Retinal pigment epithelial cell (primary cell): ENCODE results near the gene MAB21L1.
A peak's percentile ranks its signal among the peaks of the same experiment; 100 is the strongest.

Experiments used
- DNase-seq: peaks from one replicate; pipeline ENCODE4 v3.0.0-alpha.2; 2010; ENCODE audit warnings: low read depth
- H3K4me3 ChIP-seq: 2 replicates; pipeline ENCODE4 v1.5.1; 2011; ENCODE audit warnings: mild to moderate bottlenecking, low read length, control low read depth, moderate library complexity
- TF ChIP-seq, protein P1 (sequence below): conservative IDR thresholded peaks from 2 replicates; pipeline ENCODE4 v1.5.1; 2011; ENCODE audit warnings: low read depth, low read length, control low read depth, inconsistent platforms

The MAB21L1 gene

DNA sequence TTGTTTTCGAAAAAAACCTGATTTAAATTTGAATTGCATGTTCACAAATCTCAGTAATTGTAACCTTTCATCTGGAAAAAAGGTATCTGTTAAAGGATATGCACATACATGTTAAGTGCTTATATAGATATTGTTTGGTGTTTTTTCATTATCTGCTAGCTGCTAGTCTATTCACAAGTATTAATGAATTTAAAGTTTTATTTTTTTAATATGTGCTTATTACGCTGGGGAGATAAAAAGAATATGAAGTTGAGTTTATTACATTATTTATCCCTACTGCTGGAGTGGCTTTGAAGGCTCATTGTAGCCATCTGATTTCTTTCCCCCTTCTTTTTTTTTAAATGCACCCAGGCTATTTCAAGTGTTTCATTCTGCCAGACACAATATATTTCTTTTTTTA, 3.9 kb upstream of the MAB21L1 start:
- TF ChIP-seq, protein P1, sequence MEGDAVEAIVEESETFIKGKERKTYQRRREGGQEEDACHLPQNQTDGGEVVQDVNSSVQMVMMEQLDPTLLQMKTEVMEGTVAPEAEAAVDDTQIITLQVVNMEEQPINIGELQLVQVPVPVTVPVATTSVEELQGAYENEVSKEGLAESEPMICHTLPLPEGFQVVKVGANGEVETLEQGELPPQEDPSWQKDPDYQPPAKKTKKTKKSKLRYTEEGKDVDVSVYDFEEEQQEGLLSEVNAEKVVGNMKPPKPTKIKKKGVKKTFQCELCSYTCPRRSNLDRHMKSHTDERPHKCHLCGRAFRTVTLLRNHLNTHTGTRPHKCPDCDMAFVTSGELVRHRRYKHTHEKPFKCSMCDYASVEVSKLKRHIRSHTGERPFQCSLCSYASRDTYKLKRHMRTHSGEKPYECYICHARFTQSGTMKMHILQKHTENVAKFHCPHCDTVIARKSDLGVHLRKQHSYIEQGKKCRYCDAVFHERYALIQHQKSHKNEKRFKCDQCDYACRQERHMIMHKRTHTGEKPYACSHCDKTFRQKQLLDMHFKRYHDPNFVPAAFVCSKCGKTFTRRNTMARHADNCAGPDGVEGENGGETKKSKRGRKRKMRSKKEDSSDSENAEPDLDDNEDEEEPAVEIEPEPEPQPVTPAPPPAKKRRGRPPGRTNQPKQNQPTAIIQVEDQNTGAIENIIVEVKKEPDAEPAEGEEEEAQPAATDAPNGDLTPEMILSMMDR = no peak
- peak overlapping the region; percentile 96 for H3K4me3 ChIP-seq
- DNase-seq = no peak

DNA sequence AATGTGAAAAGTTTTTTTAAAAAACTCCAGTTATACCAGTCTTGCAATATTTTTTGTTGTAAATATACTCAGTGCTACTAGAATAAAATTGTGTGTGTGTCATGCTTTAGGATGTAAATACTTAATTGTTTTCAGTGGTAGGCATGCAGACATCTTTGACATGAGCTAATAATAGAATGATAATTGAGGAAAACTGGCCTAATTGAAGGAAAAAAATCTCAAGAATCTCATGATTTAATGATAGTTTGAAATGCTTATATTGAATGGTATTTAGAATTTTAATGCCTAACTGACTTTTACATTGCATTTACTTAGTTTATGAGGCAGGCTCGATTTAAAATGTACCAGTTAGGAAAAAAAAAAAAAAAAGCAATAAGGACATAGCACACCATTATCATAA, 3.2 kb upstream of the MAB21L1 start:
- peak overlapping the region; percentile 96 for H3K4me3 ChIP-seq
- TF ChIP-seq, protein P1 = no peak
- DNase-seq = no peak

DNA sequence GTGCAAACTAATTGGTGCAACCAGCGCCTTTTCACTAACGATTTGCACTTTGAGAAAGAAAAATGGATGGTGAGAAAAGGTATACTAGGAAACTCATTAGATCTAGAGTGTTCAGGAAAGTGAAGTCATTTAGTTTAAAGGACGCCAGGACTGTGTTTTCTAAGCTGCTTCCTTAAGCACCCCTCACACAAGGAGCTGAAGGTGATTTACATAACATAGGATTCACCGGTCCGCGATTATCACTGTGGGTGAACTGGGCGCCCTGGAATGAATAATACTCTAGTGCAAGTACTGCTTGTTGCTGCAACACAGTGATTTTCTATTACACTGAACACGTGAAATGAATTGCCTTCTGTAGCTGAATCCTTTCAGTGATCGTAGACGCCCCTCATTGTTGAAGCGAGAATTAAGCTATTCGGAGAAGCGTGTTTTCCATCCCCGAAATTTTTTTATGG, 2.6 kb upstream of the MAB21L1 start:
- peak overlapping the region; percentile 96 for H3K4me3 ChIP-seq
- DNase-seq = peak; percentile 62
- TF ChIP-seq, protein P1 = no peak

DNA sequence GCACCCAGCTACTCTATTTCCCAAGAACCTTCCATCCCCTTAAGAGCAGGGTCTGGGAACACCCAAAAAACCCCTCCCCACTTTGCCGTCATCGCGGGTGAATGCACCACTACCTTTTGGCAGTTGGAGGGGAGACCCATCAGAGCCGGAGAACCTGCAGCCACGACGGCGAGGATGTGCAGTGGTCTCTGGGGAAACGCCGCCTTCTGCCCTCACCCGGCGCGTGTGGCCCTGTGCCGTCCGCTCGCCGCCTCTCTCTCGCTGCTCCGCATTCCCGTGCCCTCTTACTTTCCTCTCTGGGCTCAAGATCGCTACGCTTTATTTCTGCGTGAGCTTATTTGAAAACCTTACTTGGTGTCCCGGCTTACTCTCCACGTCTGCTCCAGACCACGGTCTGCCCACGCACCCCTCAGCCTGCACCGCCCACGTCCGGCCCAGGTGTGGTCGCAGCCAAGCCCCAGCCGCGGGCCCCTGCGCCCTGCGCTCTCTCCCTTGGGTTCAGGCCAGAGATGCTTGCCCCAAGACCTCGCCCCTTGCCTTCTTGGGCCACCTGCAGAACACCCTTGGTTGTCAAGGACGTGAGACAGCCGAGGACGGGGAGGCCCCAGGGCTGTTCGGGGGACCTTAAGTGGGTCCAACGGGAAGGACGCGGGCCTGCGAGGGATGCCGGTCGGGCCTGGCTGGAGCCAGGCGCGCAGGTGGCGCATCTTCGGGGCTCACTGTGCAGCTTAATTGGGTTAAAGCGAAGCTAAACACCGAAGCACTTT, 2.0 kb upstream of the MAB21L1 start:
- no peak for DNase-seq
- peak overlapping the region; percentile 96 for H3K4me3 ChIP-seq
- TF ChIP-seq, protein P1 = no peak

DNA sequence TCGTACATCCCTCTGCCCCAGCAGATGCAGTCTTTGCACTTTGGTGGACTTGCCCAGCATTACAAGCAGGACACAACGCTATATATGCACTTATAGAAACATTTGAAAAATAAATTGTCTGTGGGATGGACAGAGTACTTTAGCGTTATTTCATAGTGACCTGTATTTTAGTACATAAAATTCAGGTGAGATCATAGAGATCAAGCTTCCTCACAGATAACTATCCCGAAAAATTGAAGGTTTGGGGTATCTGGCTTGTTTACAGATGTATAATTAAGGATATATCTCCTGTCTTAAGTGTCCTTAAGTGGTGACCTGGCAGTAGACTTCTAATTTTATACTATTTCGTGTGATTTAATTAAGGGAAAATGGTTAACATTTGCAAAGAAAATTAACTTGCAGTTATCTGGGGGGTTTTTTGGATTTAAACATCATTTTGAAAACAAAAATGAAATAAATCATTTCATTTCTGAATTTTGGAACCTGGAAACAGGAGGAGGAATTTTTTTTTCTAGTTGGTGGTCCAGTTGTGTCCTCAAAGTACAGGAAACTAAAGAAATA, 977 bp upstream of the MAB21L1 start:
- peak overlapping the region; percentile 96 for H3K4me3 ChIP-seq
- TF ChIP-seq, protein P1 = no peak
- DNase-seq = no peak

DNA sequence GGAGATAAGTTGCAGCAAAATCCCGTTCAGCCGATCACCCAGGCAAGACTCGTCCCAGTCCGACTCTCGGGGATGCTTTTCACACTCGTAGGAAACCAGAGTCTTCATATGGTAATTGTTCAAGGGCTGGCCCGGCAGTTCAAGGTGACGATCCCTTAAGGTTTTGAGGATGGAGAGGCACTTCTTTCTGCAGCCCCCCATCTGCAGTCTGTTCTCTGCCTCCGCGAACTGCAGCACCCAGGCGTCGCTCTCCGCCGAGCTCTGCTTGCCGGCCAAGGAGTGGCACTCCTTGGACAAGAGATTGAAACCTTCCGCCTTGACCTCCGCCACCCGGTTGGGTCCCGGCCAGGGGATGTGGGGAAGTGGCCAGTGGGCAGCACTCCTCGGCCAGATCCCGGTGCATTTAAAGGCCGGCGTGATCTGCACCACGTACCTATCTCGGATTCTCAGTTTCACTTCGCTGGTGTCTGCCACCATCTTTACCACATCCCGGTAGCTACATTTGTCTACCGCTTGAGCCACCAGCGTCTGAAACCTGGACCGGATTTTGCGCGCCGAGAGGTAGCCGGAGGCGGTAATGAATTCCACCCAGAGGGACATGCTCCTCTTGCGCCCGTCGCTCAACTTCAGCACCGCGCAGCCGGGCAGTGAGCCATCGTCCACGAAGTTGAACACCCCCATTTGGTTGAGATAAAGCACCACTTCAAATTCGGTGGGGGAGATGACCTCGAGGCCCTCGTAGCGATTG, 1.1 kb downstream of the MAB21L1 start:
- no peak for DNase-seq

More for the DNA sequence above, 1.1 kb downstream of the MAB21L1 start:
- TF ChIP-seq, protein P1 = no peak
- peak overlapping the region; percentile 96 for H3K4me3 ChIP-seq
